ENCODE results near the gene EMILIN2. TPM values are rescaled to one million over a fixed set of nuclear protein-coding genes. Genes with fewer than 3 reads are reported as not detected.

The EMILIN2 gene
- total and polyA plus RNA-seq, 2 experiments from 2014 or later = 10.6 to 16.8 TPM

GRCh38 chr18:2894841-2895370 lies 48.1 kb downstream of the EMILIN2 start:
- Histone ChIP-seq H3K79me2 (no peaks in the 10 kb centered on the region), H3K27ac (peak overlapping the region; percentile 64), H3K4me3 (no peak overlapping the region), H3K4me2 (no peak overlapping the region), H3K4me1 (ENCODE audit: insufficient read depth) (peaks cover 10% of the 10 kb centered on the region), H3K9me2 (replicated peaks; ENCODE audit: insufficient read depth) (no peaks in the 10 kb centered on the region), H2AFZ (no peak overlapping the region), H3K27me3 (no peaks in the 10 kb centered on the region), H3K36me3 (replicated peaks; ENCODE audit: insufficient read depth, low read depth) (no peaks in the 10 kb centered on the region), H3K9me3 (ENCODE audit: low read depth) (no peaks in the 10 kb centered on the region), H4K20me1 (ENCODE audit: insufficient read depth, poor library complexity, severe bottlenecking) (no peaks in the 10 kb centered on the region)
- WGBS (ENCODE audit: low lambda C conversion rate, missing lambda C conversion rate) = 50% methylated on average over 2 of the region's 2 CpGs
- TF ChIP-seq EZH2phosphoT487 (IDR thresholded peaks at IDR 0.05; ENCODE audit: low read depth, severe bottlenecking, unreplicated experiment) = no peak
- no peak for TF ChIP-seq CTCF (IDR thresholded peaks at IDR 0.05; ENCODE audit: poor library complexity)
- TF ChIP-seq EZH2 (IDR thresholded peaks at IDR 0.05; ENCODE audit: borderline replicate concordance) = no peak
- DNase-seq (ENCODE audit: low spot score) = no peak

GRCh38 chr18:2895391-2895790 lies 48.6 kb downstream of the EMILIN2 start:
- H3K4me1 ChIP-seq (ENCODE audit: insufficient read depth) = peaks cover 10% of the 10 kb centered on the region
- 95% methylated on average over 7 of the region's 7 CpGs for WGBS (ENCODE audit: low lambda C conversion rate, missing lambda C conversion rate)
- no peaks in the 10 kb centered on the region for H3K79me2 ChIP-seq
- H3K9me3 ChIP-seq (ENCODE audit: low read depth) = no peaks in the 10 kb centered on the region
- H2AFZ ChIP-seq = no peak overlapping the region
- no peaks in the 10 kb centered on the region for H3K36me3 ChIP-seq (replicated peaks; ENCODE audit: insufficient read depth, low read depth)
- H3K4me3 ChIP-seq = no peak overlapping the region
- H3K27me3 ChIP-seq = no peaks in the 10 kb centered on the region
- no peak overlapping the region for H3K27ac ChIP-seq
- no peak for DNase-seq (ENCODE audit: low spot score)
- TF ChIP-seq EZH2phosphoT487 (IDR thresholded peaks at IDR 0.05; ENCODE audit: low read depth, severe bottlenecking, unreplicated experiment) (no peak), EZH2 (IDR thresholded peaks at IDR 0.05; ENCODE audit: borderline replicate concordance) (no peak), CTCF (IDR thresholded peaks at IDR 0.05; ENCODE audit: poor library complexity) (no peak)
- no peaks in the 10 kb centered on the region for H4K20me1 ChIP-seq (ENCODE audit: insufficient read depth, poor library complexity, severe bottlenecking)
- no peak overlapping the region for H3K4me2 ChIP-seq
- H3K9me2 ChIP-seq (replicated peaks; ENCODE audit: insufficient read depth) = no peaks in the 10 kb centered on the region

- Histone ChIP-seq H3K4me2 (no peak overlapping the region), H3K36me3 (replicated peaks; ENCODE audit: insufficient read depth, low read depth) (no peaks in the 10 kb centered on the region), H2AFZ (no peak overlapping the region), H3K27me3 (no peaks in the 10 kb centered on the region), H3K27ac (no peak overlapping the region), H3K79me2 (no peaks in the 10 kb centered on the region), H4K20me1 (ENCODE audit: insufficient read depth, poor library complexity, severe bottlenecking) (no peaks in the 10 kb centered on the region), H3K9me3 (ENCODE audit: low read depth) (no peaks in the 10 kb centered on the region), H3K9me2 (replicated peaks; ENCODE audit: insufficient read depth) (no peaks in the 10 kb centered on the region), H3K4me1 (ENCODE audit: insufficient read depth) (peaks cover 24% of the 10 kb centered on the region), H3K4me3 (no peak overlapping the region)
- no peak for DNase-seq (ENCODE audit: low spot score)
- TF ChIP-seq EZH2 (IDR thresholded peaks at IDR 0.05; ENCODE audit: borderline replicate concordance) (no peak), CTCF (IDR thresholded peaks at IDR 0.05; ENCODE audit: poor library complexity) (no peak), EZH2phosphoT487 (IDR thresholded peaks at IDR 0.05; ENCODE audit: low read depth, severe bottlenecking, unreplicated experiment) (no peak)
- WGBS (ENCODE audit: low lambda C conversion rate, missing lambda C conversion rate) = 57% methylated on average over 4 of the region's 4 CpGs
These were observed 50.2 kb downstream of the EMILIN2 start for GRCh38 chr18:2896990-2897389.
